ENCODE data around the gene SKIDA1. TPM values are rescaled to one million over a fixed set of nuclear protein-coding genes. Genes with fewer than 3 reads are reported as not detected.

Gene SKIDA1
- total and polyA plus RNA-seq, 2 experiments from 2014 or later = 1.5 to 3.5 TPM

DNA sequence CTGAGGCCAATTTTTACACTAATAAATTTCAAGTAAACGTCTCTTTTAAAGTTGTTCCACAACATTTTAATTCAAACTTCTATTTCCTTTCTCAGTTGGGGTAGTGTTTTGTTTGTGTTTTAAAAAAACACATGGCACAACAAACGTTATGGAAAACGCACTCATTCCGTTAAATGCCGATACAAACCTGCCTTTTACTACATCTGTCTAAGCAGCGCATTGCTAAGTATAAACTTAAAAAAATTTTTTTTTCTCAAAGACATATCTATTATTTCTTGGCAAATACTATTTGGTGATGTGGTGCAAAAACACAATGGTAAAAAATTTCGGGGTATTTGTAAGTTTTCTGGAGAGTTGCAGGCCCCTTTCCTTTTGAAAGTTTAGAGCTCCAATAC, 1.4 kb downstream of the SKIDA1 start (continued):
- TF ChIP-seq ZNF462 (CRISPR knock-in tag; IDR thresholded peaks at IDR 0.05) = no peak
- no peak for TF ChIP-seq CREB1 (CRISPR knock-in tag; IDR thresholded peaks at IDR 0.05; ENCODE audit: low read depth)
- TF ChIP-seq ZNF331 (CRISPR knock-in tag; IDR thresholded peaks at IDR 0.05; ENCODE audit: low read depth) = no peak
- TF ChIP-seq, protein P1, sequence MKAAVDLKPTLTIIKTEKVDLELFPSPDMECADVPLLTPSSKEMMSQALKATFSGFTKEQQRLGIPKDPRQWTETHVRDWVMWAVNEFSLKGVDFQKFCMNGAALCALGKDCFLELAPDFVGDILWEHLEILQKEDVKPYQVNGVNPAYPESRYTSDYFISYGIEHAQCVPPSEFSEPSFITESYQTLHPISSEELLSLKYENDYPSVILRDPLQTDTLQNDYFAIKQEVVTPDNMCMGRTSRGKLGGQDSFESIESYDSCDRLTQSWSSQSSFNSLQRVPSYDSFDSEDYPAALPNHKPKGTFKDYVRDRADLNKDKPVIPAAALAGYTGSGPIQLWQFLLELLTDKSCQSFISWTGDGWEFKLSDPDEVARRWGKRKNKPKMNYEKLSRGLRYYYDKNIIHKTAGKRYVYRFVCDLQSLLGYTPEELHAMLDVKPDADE (IDR thresholded peaks at IDR 0.05) = no peak
- no peak for TF ChIP-seq REST (IDR thresholded peaks at IDR 0.05; ENCODE audit: unreplicated experiment)
- TF ChIP-seq EZH2 (IDR thresholded peaks at IDR 0.05; ENCODE audit: low read depth, unreplicated experiment) = no peak
- no peak for TF ChIP-seq POLR2AphosphoS5 (IDR thresholded peaks at IDR 0.05; ENCODE audit: low read depth)
- no peak for TF ChIP-seq NANOG (IDR thresholded peaks at IDR 0.05; ENCODE audit: borderline replicate concordance)
